Measurements from ENCODE around the gene CD2AP. TPM values are rescaled to one million over a fixed set of nuclear protein-coding genes. Genes with fewer than 3 reads are reported as not detected.

The CD2AP gene
- total and polyA plus RNA-seq, 3 donors from 2014 or later = 10.4 to 35.7 (median 33.5) TPM

DNA sequence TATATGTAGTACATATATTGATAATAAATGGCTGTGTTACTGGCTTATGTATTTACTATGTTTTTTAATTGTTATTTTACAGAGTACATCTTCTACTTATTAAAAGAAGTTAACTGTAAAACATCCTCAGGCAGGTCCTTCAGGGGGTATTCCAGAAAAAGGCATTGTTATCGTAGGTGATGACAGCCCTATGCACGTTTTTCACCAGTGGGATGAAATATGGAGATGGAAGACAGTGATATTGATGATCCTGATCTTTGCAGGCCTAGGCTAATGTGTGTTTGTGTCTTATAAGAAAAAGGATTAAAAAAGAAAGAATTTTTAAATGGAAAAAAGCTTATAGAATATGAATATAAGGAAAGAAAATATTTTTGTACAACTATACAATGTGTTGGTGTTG lies 7.5 kb downstream of the CD2AP start:
- Histone ChIP-seq H3K4me3 (no peak overlapping the region), H3K9me3 (no peaks in the 10 kb centered on the region), H3K4me1 (no peaks in the 10 kb centered on the region), H3K36me3 (ENCODE audit: low read depth, missing control alignments) (no peaks in the 10 kb centered on the region), H3K27ac (no peak overlapping the region), H3K27me3 (no peaks in the 10 kb centered on the region)
- TF ChIP-seq, protein P1, sequence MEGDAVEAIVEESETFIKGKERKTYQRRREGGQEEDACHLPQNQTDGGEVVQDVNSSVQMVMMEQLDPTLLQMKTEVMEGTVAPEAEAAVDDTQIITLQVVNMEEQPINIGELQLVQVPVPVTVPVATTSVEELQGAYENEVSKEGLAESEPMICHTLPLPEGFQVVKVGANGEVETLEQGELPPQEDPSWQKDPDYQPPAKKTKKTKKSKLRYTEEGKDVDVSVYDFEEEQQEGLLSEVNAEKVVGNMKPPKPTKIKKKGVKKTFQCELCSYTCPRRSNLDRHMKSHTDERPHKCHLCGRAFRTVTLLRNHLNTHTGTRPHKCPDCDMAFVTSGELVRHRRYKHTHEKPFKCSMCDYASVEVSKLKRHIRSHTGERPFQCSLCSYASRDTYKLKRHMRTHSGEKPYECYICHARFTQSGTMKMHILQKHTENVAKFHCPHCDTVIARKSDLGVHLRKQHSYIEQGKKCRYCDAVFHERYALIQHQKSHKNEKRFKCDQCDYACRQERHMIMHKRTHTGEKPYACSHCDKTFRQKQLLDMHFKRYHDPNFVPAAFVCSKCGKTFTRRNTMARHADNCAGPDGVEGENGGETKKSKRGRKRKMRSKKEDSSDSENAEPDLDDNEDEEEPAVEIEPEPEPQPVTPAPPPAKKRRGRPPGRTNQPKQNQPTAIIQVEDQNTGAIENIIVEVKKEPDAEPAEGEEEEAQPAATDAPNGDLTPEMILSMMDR (IDR thresholded peaks at IDR 0.05) = no peak
- no peak for TF ChIP-seq POLR2A (IDR thresholded peaks at IDR 0.05)
- intact Hi-C loops (cut with DNase I; ENCODE audit: low total_unique reads) = no loop called here
- WGBS, 2 donors = 70 to 79% methylated on average over 2 of the region's 2 CpGs
- DNase-seq = no peak

GRCh38 chr6:47485491-47486135 lies 8.0 kb downstream of the CD2AP start:
- Histone ChIP-seq H3K27me3 (no peaks in the 10 kb centered on the region), H3K27ac (no peak overlapping the region), H3K4me3 (no peak overlapping the region), H3K4me1 (no peaks in the 10 kb centered on the region), H3K9me3 (no peaks in the 10 kb centered on the region), H3K36me3 (ENCODE audit: low read depth, missing control alignments) (no peaks in the 10 kb centered on the region)
- intact Hi-C loops (cut with DNase I; ENCODE audit: low total_unique reads) = no loop called here
- no peak for DNase-seq
- no peak for TF ChIP-seq POLR2A (IDR thresholded peaks at IDR 0.05)
- TF ChIP-seq, protein P1 (IDR thresholded peaks at IDR 0.05) = no peak

GRCh38 chr6:47489995-47490394 lies 12.4 kb downstream of the CD2AP start:
- H3K4me1 ChIP-seq = no peaks in the 10 kb centered on the region
- WGBS, 2 donors = 85 to 92% methylated on average over 2 of the region's 2 CpGs
- no peak for TF ChIP-seq POLR2A (IDR thresholded peaks at IDR 0.05)
- TF ChIP-seq, protein P1 (IDR thresholded peaks at IDR 0.05) = no peak
- H3K36me3 ChIP-seq (ENCODE audit: low read depth, missing control alignments) = no peaks in the 10 kb centered on the region
- no peak overlapping the region for H3K27ac ChIP-seq
- H3K27me3 ChIP-seq = no peaks in the 10 kb centered on the region
- DNase-seq = no peak
- intact Hi-C loops (cut with DNase I; ENCODE audit: low total_unique reads) = no loop called here
- H3K9me3 ChIP-seq = no peaks in the 10 kb centered on the region
- no peak overlapping the region for H3K4me3 ChIP-seq

- H3K36me3 ChIP-seq (ENCODE audit: low read depth, missing control alignments) = no peaks in the 10 kb centered on the region
- no peak overlapping the region for H3K27ac ChIP-seq
- H3K4me3 ChIP-seq = no peak overlapping the region
- no peak for TF ChIP-seq POLR2A (IDR thresholded peaks at IDR 0.05)
- TF ChIP-seq, protein P1 (IDR thresholded peaks at IDR 0.05) = no peak
- intact Hi-C loops (cut with DNase I; ENCODE audit: low total_unique reads) = no loop called here
- no peak for DNase-seq
- no peaks in the 10 kb centered on the region for H3K4me1 ChIP-seq
- H3K27me3 ChIP-seq = no peaks in the 10 kb centered on the region
- WGBS, 2 donors = 80 to 89% methylated on average over 1 of the region's 1 CpG
- H3K9me3 ChIP-seq = no peaks in the 10 kb centered on the region
These were observed 13.1 kb downstream of the CD2AP start for GRCh38 chr6:47490676-47491075.

- DNase-seq = no peak
- H3K27ac ChIP-seq = no peak overlapping the region
- no peaks in the 10 kb centered on the region for H3K4me1 ChIP-seq
- intact Hi-C loops (cut with DNase I; ENCODE audit: low total_unique reads) = no loop called here
- H3K27me3 ChIP-seq = no peaks in the 10 kb centered on the region
- no peaks in the 10 kb centered on the region for H3K9me3 ChIP-seq
- 100% methylated on average over 2 of the region's 2 CpGs for WGBS, 2 donors
- no peaks in the 10 kb centered on the region for H3K36me3 ChIP-seq (ENCODE audit: low read depth, missing control alignments)
- no peak overlapping the region for H3K4me3 ChIP-seq
- TF ChIP-seq, protein P1 (IDR thresholded peaks at IDR 0.05) = no peak
- no peak for TF ChIP-seq POLR2A (IDR thresholded peaks at IDR 0.05)
These were observed 14.8 kb downstream of the CD2AP start for GRCh38 chr6:47492355-47492754.
